GM18909 (cell line): Measurements from ENCODE around the gene DAO.
"Not testable (repeated sequence)": the region's sequence is repeated elsewhere in the genome, so short reads cannot be mapped to it uniquely, and the experiment has no call there.

ENCODE experiments used
- ATAC-seq: cut with Tn5 transposase; IDR thresholded peaks from one replicate; pipeline ENCODE4 v1.9.1; 2021; ENCODE audit warnings: mild to moderate bottlenecking; ENCODE audit not compliant: unreplicated experiment, poor library complexity

Gene DAO

GRCh38 chr12:108879615-108880254 is at the start of gene DAO:
Gene DAO (plus strand): TSS chr12:108880092. CDS start chr12:108885007, 4,915 bp downstream.
- ATAC-seq: no peak

DNA sequence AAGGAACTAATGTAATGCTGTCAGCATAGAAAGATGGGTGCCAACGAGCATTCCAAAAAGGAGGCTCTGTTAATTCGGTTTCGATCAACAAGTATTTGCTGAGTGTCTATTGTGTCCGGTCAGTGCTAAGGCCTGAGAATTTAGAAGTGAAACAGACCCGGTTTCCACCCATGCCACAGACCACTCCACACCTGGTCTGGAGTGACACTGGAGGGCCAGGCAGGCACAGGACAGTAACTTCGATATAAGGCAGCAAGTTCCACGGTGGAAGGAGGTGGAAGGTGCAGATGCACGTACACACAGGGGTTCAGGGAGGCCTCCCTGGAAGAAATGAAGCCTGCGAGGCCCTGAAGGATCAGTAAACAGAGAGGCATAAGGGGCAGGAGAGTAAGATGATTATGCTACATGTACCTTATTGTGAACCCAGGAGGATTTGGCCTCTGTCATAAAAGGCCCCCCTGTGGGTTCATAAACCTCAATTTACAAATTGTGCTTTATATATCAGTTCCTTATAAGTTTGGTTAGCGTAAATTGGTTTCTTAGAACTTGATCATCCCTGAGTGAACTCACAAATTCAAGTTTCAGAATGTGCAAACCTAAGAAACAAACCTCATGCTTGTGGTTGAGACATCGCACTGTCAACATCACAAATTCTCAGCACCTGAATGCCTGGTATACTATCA is 48.4 kb upstream of the DAO start:
- peak; percentile 72 for ATAC-seq

- no peak for ATAC-seq
These were observed 47.7 kb upstream of the DAO start for GRCh38 chr12:108832208-108832607.

DNA sequence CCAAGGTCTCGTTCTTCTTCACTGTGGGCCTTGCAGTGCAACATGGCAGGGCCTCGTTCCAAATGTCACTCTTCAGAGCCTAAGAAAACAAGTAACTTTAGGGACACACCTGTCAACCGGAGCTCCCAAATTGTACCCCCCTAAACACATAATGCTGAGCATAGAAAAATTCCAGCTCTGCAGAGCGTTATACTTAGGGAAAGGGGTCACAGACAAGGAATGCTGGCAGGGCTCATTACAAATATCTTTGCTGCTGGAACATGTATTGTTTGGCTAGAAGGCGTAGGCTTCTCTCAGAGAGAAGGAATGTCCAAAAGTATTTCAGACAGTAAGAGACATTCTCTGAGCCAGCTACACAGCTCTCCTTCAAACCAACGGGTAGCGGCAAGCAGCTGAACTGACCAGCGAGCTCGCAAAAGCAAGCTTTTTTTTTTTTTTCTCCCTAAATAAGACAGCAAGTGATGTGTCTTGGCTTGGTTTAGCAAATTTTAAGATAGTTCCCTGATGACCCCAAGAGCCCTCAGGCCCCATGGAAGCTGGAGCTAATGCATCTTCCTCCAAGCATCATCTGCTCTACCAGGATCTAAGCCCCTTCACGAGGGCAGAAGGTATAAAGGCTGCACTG is 47.0 kb upstream of the DAO start:
- no peak for ATAC-seq

GRCh38 chr12:108833355-108833733 is 46.5 kb upstream of the DAO start:
- no peak for ATAC-seq

GRCh38 chr12:108833757-108834472 is 46.0 kb upstream of the DAO start:
- ATAC-seq: no peak

DNA sequence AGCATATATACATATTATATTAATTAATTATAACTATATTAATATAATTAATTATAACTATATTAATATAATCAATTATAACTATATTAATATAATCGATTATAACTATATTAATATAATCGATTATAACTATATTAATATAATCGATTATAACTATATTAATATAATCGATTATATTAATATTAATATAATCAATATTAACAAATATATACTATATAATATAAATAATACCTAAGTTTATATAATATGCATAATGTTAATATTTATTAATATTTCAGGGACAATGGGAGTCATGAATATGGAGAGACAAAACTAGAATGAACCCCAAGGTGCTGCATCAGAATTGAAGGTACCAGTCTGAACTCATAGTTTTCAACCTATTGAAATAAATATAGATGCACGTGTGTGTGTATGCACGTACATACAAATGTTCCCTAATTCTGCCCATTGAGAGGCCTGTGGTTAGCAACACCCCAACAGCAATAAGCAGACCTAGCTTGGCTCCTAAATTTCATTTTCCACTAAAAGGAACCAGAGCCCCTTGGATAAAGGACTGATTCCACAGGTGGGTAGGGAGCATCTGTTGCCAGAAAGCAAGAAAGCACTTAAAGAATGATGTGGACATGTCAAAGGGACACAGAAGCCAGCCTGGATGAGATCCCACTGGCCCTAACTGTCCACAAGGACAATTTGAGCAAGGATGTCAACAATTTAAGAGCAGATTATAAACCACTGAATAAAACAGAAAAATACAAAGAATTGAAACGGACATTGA is 43.8 kb upstream of the DAO start:
- no peak for ATAC-seq

DNA sequence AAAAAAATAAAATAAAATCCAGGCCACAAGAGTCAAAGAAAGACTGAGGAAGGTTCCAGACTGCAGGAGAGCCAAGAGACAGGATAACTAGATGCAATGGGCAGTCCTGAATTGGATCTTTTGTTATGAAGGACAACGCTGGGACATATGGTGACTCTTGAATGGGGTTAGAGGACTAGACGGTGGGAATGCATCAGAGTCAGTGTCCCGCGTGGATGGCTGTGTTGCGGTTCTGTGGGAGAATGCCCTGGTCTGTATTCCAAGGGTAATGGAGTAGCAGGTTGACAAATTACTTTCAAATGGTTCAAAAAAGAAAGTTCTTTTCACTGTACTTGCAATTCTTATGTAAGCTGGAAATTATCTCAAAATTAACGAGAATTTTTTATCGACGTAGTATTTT is 42.7 kb upstream of the DAO start:
- ATAC-seq: no peak

GRCh38 chr12:108837680-108838079 is 42.2 kb upstream of the DAO start:
- no peak for ATAC-seq

DNA sequence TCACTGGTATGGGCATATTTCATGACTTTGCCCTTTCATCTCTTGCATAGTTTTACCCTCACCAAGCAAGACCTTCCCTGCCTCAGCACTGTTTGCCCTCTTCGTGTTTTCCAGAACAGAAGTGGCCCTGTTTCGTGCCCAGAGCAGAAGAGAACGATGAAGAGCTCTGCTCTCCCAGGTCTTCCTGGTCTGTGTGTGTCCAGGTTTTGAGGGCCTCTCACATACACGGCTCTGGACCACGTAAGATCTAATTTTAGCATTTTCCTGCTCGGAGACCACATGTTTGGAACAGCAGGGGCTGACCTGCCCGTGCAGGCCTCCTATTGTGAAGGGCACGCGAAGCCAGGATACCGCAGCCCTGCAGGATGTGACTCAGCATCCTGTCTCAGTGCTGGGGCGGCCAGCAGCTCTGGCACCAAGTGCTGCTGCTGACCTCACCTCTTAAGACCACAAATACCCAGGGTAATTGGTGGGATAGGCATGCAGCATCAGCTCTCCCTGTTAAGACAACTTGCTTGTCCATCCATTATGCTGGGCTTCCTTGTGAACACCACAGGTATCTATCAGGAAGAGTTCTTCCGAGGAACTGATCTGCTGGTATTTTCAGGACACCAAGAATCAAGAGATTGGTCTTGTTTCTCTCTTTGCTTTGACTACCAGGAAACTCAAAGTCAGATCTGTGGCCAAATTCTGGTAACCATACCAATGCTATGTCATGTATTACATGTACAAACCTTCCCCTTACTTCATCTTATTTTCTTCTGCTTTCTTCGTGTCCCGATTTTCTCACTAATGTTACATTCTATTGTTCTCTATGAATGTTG is 41.5 kb upstream of the DAO start:
- peak; percentile 97 for ATAC-seq

- ATAC-seq: no peak
These were observed 40.6 kb upstream of the DAO start for GRCh38 chr12:108839018-108839889.

DNA sequence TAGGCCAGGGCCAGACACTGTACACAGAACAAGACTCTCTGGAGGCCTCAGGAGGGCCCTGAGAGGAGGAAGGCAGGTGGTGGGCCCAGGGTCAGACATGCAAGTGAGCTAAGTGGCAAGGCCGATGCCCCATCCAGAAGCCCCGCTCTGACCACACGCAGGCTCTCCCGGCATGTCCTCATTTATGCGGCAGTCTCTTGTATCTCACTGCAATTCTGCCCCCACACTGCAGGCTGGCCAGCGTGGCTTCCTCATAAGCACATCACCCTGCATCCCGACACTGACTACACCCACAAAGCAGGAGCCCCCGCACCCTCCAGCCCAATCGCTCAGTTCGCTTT is 40.0 kb upstream of the DAO start:
- ATAC-seq: no peak

- ATAC-seq: no peak
These were observed 39.1 kb upstream of the DAO start for GRCh38 chr12:108840605-108841332.

GRCh38 chr12:108841825-108842224 is 38.1 kb upstream of the DAO start:
- not testable (repeated sequence) for ATAC-seq

- ATAC-seq: no peak
These were observed 37.5 kb upstream of the DAO start for GRCh38 chr12:108842361-108842760.

DNA sequence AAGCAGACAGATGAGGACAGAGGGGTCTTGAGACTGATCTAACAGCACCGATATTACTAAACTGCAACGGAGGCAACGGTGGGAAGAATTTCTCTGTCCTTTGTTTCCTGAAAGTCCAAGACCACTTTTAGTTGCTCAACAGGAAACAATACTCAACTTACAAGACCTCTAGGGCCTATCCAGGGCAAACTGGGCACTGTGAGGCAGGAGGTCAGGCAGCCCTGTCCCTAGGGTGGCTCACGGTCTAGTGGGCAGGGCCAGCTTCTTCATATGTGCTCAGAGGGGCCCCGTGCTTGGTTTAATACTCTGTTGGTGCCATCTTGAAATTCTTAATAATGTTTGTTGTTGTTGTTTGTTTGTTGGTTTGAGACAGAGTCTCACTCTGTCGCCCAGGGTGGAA is 36.7 kb upstream of the DAO start:
- ATAC-seq: no peak

DNA sequence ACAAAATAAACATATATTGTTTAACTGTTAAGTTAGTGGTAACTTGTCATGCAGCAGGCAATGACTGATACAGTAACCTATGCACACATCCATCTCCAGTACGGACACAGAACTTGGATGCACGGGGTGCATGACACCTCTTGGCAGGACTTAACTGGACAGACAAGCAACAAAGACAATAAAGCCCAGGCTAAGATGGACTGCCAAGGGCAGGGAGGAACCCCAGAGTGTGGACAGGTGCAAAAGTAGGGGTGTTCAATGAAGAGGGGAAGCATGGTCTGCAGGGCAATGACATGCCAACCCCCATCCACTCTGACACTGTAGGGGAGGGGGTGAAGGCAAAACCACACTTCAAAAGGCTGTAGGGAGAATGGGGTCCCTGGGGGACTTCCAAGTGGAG is 34.2 kb upstream of the DAO start:
- no peak for ATAC-seq

DNA sequence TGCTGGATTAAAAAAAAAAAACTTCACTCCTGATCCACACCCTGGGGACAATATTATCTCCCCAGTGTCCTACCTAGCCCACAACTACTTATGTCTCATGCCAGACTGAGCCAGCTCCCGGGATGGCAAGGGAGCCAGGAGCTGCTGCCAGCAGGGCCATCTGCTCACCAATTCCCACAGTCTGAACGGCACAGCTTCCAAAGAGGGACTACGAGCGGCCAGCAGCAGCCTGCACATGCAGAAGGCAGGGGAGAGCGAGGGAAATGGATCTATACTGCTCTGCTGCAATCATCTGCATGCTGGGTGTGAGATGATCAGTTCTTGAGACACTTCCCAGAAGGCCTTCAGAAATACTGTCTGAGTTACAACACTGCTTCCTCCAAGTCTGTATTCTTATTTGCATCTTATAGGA is 33.6 kb upstream of the DAO start:
- ATAC-seq: no peak
